Measurements from ENCODE around the gene TMPRSS7.

DNA sequence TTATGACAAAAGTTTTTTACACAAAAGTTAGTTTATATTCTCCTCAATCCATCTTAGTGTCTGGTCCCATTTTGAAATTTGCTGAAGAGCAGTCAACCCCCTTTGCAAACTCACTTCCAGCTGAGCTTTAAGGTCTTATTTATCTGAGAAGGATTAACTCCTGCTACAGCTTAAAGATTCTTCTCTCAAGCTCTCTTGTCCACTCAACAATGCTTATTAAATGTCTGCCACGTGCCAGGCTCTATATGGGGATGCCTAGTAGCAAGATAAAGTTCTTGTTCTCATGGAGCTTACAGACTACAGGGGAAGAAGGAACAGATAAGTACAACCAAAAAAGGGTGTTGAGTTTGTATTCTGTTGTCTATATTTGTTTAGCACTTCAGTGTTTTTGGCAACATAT, 18.7 kb downstream of the TMPRSS7 start:
- TF ChIP-seq CTCF (conservative IDR thresholded peaks at IDR 0.05) (no peak), ZFX (IDR thresholded peaks at IDR 0.05) (no peak)

Measured in C4-2B (cell line).